H1 (cell line): Measurements from ENCODE around the gene PDHX. TPM values are rescaled to one million over a fixed set of nuclear protein-coding genes. Genes with fewer than 3 reads are reported as not detected.

ENCODE experiments used
- BCL11A ChIP-seq, 2 experiments: IDR thresholded peaks; one replicate each; pipeline ENCODE4 v1.6.1; 2011; ENCODE audit warnings: low read depth in 2 of 2, low read length in 2 of 2, mild to moderate bottlenecking in 2 of 2
- KDM5A ChIP-seq: fragments of 200-600 bp; IDR thresholded peaks from 2 replicates; pipeline ENCODE4 v1.7.1; 2012; ENCODE audit warnings: mild to moderate bottlenecking, low read length, inconsistent platforms, mixed read lengths
- polyA plus RNA-seq, 7 experiments: library from polyadenylated mRNA; depleted of rRNA in 3 of 7; stranded (reverse) in 5 of 7; unstranded in 2 of 7; fragments of >200 nt in 5 of 7; fragments of 200-250 nt in 2 of 7; gene quantifications; 1 replicate in 5 of 7; 2 replicates in 1 of 7; 4 replicates in 1 of 7; pipeline versions ENCODE4 v1.2.1 to v1.2.3, GENCODE V29; 2011 to 2013; ENCODE audit warnings: missing spikeins in 2 of 7, mixed read lengths in 2 of 7
- total RNA-seq: library from RNA; stranded (reverse); fragmentation: NEBNext Ultra II Directional; extraction: Animal tissue kit (Norgen Biotek cat#: 25700); gene quantifications from 2 replicates; pipeline ENCODE4 v1.2.1, GENCODE V29; 2021

Gene PDHX
- total and polyA plus RNA-seq, 2 of the 8 experiments (the other 6 are each of a cell fraction or from before 2014, with no cell fraction given) = 12.4 to 51.9 TPM

DNA sequence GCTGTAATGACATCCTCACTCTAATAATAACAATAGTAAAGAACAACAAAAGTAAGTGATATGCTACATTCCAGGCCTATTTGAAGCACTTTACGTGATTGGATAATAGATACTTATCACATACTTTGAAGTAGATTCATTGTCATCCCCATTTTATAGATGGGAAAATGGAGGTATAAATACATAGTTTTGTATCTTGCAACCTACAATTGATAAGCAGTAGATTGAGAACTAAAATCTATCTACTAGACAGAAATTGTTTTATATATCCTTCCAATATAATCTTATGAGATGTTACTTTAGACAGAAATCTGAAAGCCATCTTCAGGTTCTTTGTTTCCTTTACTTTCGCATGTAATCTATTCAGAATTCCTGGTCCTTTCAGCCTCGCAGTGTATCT, 118.0 kb downstream of the PDHX start (continued):
- TF ChIP-seq BCL11A (IDR thresholded peaks at IDR 0.05; ENCODE audit: low read depth in 2 of 2, low read length in 2 of 2) (no peak), KDM5A (no peak)
